K562 (cell line): ENCODE results near the gene HBG1. TPM values are rescaled to one million over a fixed set of nuclear protein-coding genes. Genes with fewer than 3 reads are reported as not detected.

Experiments used
- FOXM1 ChIP-seq, 2 experiments: fragments of 450-650 bp in 1 of 2; sonication (generic) in 1 of 2; formaldehyde crosslinking in 1 of 2; IDR thresholded peaks; 2 replicates each; pipeline versions ENCODE4 v1.6.1 to v1.9.0; 2017 to 2022; ENCODE audit warnings: low read depth in 2 of 2, mild to moderate bottlenecking in 2 of 2, missing genetic modification reagents in 1 of 2, moderate library complexity in 1 of 2
- GATAD2A ChIP-seq: fragments of 450-650 bp; IDR thresholded peaks from 2 replicates; pipeline ENCODE4 v1.6.1; 2017
- NCOA4 ChIP-seq: fragments of 450-650 bp; IDR thresholded peaks from 2 replicates; pipeline ENCODE4 v1.6.1; 2018; ENCODE audit warnings: mild to moderate bottlenecking; ENCODE audit not compliant: partially characterized antibody
- NELFE ChIP-seq: IDR thresholded peaks from 2 replicates; pipeline ENCODE4 v1.6.1; 2011; ENCODE audit warnings: mild to moderate bottlenecking; ENCODE audit not compliant: insufficient read depth, insufficient read length
- SAFB2 ChIP-seq: fragments of 200-400 bp; formaldehyde crosslinking; IDR thresholded peaks from 2 replicates; pipeline ENCODE4 v1.6.1; 2018; ENCODE audit warnings: borderline replicate concordance, low read length, low read depth, moderate library complexity; ENCODE audit not compliant: severe bottlenecking
- SRF ChIP-seq, 2 experiments: fragments of 250-450, 450-650 bp in 1 of 2; sonication (Bioruptor Pico) in 1 of 2; sonication (generic) in 1 of 2; formaldehyde crosslinking; IDR thresholded peaks; 2 replicates each; pipeline versions ENCODE4 v1.5.0 to v1.5.1; 2020 to 2022; ENCODE audit warnings: mild to moderate bottlenecking in 1 of 2, missing genetic modification reagents in 1 of 2
- STAT5B ChIP-seq: fragments of 250-450 bp; sonication (Bioruptor Pico); IDR thresholded peaks from 2 replicates; pipeline ENCODE4 v1.8.0; 2021; ENCODE audit warnings: mild to moderate bottlenecking, inconsistent platforms
- TAL1 ChIP-seq: fragments of 450-650 bp; IDR thresholded peaks from 2 replicates; pipeline ENCODE4 v1.6.1; 2016; ENCODE audit warnings: mild to moderate bottlenecking
- TCF7L2 ChIP-seq: fragments of 150-350 bp; IDR thresholded peaks from 2 replicates; pipeline ENCODE4 v1.6.1; 2016; ENCODE audit warnings: low read depth, mild to moderate bottlenecking, low read length, moderate library complexity
- TGIF2 ChIP-seq: sonication (generic); formaldehyde crosslinking; IDR thresholded peaks from 2 replicates; pipeline ENCODE4 v1.8.1; 2022; ENCODE audit warnings: mild to moderate bottlenecking, missing genetic modification reagents, moderate library complexity
- ZBTB1 ChIP-seq: sonication (generic); formaldehyde crosslinking; IDR thresholded peaks from 2 replicates; pipeline ENCODE4 v1.8.1; 2023; ENCODE audit warnings: missing genetic modification reagents, low read depth, mild to moderate bottlenecking, borderline replicate concordance
- ZFX ChIP-seq: sonication (generic); formaldehyde crosslinking; IDR thresholded peaks from 2 replicates; pipeline ENCODE4 v1.8.0; 2022; ENCODE audit warnings: mild to moderate bottlenecking, missing genetic modification reagents, moderate library complexity
- ZKSCAN3 ChIP-seq: fragments of 250-450 bp; sonication (Bioruptor Pico); IDR thresholded peaks from 2 replicates; pipeline ENCODE4 v1.4.0; 2020
- ZNF311 ChIP-seq: fragments of 250-450 bp; sonication (Bioruptor Pico); IDR thresholded peaks from 2 replicates; pipeline ENCODE4 v1.4.0; 2020; ENCODE audit warnings: mild to moderate bottlenecking, moderate library complexity
- ZNF444 ChIP-seq: fragments of 250-450 bp; sonication (Bioruptor Pico); IDR thresholded peaks from 2 replicates; pipeline ENCODE4 v1.4.0; 2020; ENCODE audit warnings: mild to moderate bottlenecking, moderate library complexity
- ZNF717 ChIP-seq: fragments of 250-450 bp; sonication (Bioruptor Pico); IDR thresholded peaks from 2 replicates; pipeline ENCODE4 v1.5.0; 2021
- polyA plus RNA-seq, 8 experiments: library from polyadenylated mRNA; depleted of rRNA in 4 of 8; stranded (reverse) in 5 of 8; unstranded in 3 of 8; fragments of >200 nt; fragmentation: Nextera tagmentation in 2 of 8; fragmentation: Illumina TruSeq in 1 of 8; extraction: Ambion mirVana in 2 of 8; extraction: Trizol in 1 of 8; gene quantifications; 2 replicates each; pipeline versions ENCODE4 v1.2.1 to v1.2.3, GENCODE V29; 2011 to 2014; ENCODE audit warnings: inconsistent platforms in 1 of 8, missing spikeins in 1 of 8
- total RNA-seq, 7 experiments: library from RNA; depleted of rRNA in 6 of 7; stranded (reverse); fragments of >200 nt in 6 of 7; fragmentation: Illumina TruSeq in 2 of 7; extraction: Trizol in 2 of 7; gene quantifications; 2 replicates each; pipeline versions ENCODE4 v1.2.1 to v1.2.3, GENCODE V29; 2011 to 2021; ENCODE audit warnings: low replicate concordance in 1 of 7
- TF ChIP-seq, protein P1 (sequence below), 2 experiments: fragments of 150-350 bp in 1 of 2; IDR thresholded peaks; 2 replicates each; pipeline ENCODE4 v1.6.1; 2012 to 2016; ENCODE audit warnings: low read depth in 2 of 2, low read length in 2 of 2, mild to moderate bottlenecking in 1 of 2, moderate library complexity in 1 of 2
- TF ChIP-seq, protein P2 (sequence below): fragments of 250-450 bp; sonication (Bioruptor Pico); IDR thresholded peaks from 2 replicates; pipeline ENCODE4 v1.8.0; 2021; ENCODE audit warnings: moderate library complexity, mild to moderate bottlenecking, inconsistent platforms
- TF ChIP-seq, protein P3 (sequence below): fragments of 250-450 bp; sonication (Bioruptor Pico); IDR thresholded peaks from 2 replicates; pipeline ENCODE4 v1.5.0; 2022; ENCODE audit warnings: mild to moderate bottlenecking
- TF ChIP-seq, protein P4 (sequence below): fragments of 450-650 bp; IDR thresholded peaks from 2 replicates; pipeline ENCODE4 v1.7.0; 2016; ENCODE audit warnings: borderline replicate concordance

Gene HBG1
- total and polyA plus RNA-seq, 9 of the 15 experiments (the other 6 are each of a cell fraction or from before 2014, with no cell fraction given), result 1,066 to 16,338 (median 4,898) TPM

DNA sequence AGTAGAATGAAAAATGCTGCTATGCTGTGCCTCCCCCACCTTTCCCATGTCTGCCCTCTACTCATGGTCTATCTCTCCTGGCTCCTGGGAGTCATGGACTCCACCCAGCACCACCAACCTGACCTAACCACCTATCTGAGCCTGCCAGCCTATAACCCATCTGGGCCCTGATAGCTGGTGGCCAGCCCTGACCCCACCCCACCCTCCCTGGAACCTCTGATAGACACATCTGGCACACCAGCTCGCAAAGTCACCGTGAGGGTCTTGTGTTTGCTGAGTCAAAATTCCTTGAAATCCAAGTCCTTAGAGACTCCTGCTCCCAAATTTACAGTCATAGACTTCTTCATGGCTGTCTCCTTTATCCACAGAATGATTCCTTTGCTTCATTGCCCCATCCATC is 35.0 kb upstream of the HBG1 start (continued):
- TF ChIP-seq, protein P1, sequence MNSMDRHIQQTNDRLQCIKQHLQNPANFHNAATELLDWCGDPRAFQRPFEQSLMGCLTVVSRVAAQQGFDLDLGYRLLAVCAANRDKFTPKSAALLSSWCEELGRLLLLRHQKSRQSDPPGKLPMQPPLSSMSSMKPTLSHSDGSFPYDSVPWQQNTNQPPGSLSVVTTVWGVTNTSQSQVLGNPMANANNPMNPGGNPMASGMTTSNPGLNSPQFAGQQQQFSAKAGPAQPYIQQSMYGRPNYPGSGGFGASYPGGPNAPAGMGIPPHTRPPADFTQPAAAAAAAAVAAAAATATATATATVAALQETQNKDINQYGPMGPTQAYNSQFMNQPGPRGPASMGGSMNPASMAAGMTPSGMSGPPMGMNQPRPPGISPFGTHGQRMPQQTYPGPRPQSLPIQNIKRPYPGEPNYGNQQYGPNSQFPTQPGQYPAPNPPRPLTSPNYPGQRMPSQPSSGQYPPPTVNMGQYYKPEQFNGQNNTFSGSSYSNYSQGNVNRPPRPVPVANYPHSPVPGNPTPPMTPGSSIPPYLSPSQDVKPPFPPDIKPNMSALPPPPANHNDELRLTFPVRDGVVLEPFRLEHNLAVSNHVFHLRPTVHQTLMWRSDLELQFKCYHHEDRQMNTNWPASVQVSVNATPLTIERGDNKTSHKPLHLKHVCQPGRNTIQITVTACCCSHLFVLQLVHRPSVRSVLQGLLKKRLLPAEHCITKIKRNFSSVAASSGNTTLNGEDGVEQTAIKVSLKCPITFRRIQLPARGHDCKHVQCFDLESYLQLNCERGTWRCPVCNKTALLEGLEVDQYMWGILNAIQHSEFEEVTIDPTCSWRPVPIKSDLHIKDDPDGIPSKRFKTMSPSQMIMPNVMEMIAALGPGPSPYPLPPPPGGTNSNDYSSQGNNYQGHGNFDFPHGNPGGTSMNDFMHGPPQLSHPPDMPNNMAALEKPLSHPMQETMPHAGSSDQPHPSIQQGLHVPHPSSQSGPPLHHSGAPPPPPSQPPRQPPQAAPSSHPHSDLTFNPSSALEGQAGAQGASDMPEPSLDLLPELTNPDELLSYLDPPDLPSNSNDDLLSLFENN (IDR thresholded peaks at IDR 0.05; ENCODE audit: low read depth in 2 of 2, low read length in 2 of 2), result peak in 1 of 2 experiments; percentile 72; a peak in 2 of 4 replicates
- TF ChIP-seq TGIF2 (no peak), NCOA4 (no peak), TAL1 (peak; percentile 89; the same call in 1 of the 2 replicates), STAT5B (no peak), ZFX (CRISPR knock-in tag) (no peak), ZNF444 (CRISPR knock-in tag) (no peak), SRF (CRISPR knock-in tag; IDR thresholded peaks at IDR 0.05) (no peak), ZKSCAN3 (CRISPR knock-in tag) (no peak), TCF7L2 (no peak), NELFE (no peak), FOXM1 (IDR thresholded peaks at IDR 0.05; ENCODE audit: low read depth) (peak; percentile 67; the same call in 1 of the 2 replicates), FOXM1 (CRISPR knock-in tag; IDR thresholded peaks at IDR 0.05; ENCODE audit: low read depth) (no peak), ZBTB1 (CRISPR knock-in tag) (no peak), SAFB2 (no peak), ZNF717 (CRISPR knock-in tag) (no peak), GATAD2A (no peak), ZNF311 (CRISPR knock-in tag) (no peak)
- TF ChIP-seq, protein P2, sequence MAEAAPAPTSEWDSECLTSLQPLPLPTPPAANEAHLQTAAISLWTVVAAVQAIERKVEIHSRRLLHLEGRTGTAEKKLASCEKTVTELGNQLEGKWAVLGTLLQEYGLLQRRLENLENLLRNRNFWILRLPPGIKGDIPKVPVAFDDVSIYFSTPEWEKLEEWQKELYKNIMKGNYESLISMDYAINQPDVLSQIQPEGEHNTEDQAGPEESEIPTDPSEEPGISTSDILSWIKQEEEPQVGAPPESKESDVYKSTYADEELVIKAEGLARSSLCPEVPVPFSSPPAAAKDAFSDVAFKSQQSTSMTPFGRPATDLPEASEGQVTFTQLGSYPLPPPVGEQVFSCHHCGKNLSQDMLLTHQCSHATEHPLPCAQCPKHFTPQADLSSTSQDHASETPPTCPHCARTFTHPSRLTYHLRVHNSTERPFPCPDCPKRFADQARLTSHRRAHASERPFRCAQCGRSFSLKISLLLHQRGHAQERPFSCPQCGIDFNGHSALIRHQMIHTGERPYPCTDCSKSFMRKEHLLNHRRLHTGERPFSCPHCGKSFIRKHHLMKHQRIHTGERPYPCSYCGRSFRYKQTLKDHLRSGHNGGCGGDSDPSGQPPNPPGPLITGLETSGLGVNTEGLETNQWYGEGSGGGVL (CRISPR knock-in tag), result no peak
- TF ChIP-seq, protein P3, sequence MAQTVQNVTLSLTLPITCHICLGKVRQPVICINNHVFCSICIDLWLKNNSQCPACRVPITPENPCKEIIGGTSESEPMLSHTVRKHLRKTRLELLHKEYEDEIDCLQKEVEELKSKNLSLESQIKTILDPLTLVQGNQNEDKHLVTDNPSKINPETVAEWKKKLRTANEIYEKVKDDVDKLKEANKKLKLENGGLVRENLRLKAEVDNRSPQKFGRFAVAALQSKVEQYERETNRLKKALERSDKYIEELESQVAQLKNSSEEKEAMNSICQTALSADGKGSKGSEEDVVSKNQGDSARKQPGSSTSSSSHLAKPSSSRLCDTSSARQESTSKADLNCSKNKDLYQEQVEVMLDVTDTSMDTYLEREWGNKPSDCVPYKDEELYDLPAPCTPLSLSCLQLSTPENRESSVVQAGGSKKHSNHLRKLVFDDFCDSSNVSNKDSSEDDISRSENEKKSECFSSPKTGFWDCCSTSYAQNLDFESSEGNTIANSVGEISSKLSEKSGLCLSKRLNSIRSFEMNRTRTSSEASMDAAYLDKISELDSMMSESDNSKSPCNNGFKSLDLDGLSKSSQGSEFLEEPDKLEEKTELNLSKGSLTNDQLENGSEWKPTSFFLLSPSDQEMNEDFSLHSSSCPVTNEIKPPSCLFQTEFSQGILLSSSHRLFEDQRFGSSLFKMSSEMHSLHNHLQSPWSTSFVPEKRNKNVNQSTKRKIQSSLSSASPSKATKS (CRISPR knock-in tag), result no peak
- TF ChIP-seq, protein P4, sequence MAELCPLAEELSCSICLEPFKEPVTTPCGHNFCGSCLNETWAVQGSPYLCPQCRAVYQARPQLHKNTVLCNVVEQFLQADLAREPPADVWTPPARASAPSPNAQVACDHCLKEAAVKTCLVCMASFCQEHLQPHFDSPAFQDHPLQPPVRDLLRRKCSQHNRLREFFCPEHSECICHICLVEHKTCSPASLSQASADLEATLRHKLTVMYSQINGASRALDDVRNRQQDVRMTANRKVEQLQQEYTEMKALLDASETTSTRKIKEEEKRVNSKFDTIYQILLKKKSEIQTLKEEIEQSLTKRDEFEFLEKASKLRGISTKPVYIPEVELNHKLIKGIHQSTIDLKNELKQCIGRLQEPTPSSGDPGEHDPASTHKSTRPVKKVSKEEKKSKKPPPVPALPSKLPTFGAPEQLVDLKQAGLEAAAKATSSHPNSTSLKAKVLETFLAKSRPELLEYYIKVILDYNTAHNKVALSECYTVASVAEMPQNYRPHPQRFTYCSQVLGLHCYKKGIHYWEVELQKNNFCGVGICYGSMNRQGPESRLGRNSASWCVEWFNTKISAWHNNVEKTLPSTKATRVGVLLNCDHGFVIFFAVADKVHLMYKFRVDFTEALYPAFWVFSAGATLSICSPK, result no peak
